Skin epidermis (tissue), 12 donors: ENCODE measurements around the gene RBM47.

ENCODE experiments used
- H3K27ac ChIP-seq, 21 experiments: fragments of 200-600 bp; sonication (generic) in 11 of 21; one replicate each; pipeline ENCODE4 v1.5.0; 2020; ENCODE audit warnings: mild to moderate bottlenecking in 3 of 21, inconsistent platforms in 2 of 21, moderate library complexity in 2 of 21
- H3K4me3 ChIP-seq, 7 experiments: fragments of 200-600 bp; sonication (generic) in 2 of 7; one replicate each; pipeline ENCODE4 v1.5.0; 2020; ENCODE audit warnings: inconsistent platforms in 2 of 7, mild to moderate bottlenecking in 2 of 7, moderate library complexity in 1 of 7

RBM47 gene

DNA sequence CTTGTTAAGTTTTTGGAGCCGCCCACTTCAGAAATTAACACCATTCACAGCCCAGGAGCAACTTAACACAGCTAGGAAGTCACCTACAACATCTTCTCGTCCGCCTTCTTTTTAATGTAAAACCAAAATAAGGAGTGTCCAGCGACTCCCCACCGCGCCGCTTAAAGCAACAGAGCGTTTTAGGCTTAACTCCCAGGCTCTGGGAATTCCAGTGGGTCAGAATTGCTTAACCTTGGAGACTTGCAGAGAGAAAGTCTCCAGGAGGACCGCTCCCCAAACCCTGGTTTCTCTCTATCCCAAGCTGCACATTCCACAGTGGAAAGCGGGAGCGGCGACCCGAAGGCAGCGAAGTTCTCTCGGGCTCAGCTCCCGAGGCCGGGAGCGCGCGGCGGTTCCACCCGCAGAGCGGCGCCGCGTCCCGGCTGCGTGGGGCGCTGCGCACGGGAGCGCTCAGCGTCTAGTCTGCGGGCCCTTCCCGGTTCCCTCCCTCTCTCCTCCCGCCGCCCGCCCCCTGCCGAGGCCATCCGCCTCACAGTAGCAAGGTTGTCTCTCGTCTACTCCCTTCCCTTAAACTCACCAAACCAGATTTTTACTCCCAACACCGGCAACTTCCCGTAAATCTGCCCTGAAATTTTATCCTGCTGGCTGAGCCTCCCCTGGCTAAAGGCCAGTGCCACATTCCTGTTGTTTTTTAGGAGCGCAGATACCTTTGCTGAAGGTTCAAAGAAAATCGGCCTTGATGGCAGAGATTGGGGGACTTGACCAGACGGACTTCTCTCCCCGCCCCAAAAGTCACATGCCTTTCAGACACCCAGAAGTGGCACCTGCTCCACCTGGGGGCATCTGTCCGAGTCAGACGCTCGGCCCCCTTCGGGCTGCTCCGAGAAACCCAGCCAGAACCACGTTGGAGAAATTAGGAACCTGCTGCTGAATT lies at the start of gene RBM47:
RBM47 (minus strand) TSS at position 464 of the 934 bp plus-strand sequence. CDS start 190,971 bp downstream, outside the sequence.
- Histone ChIP-seq H3K4me3 (peak within 1 kb of the TSS; percentile 32 to 55 (median 49)), H3K27ac (peak within 1 kb of the TSS; percentile 83 to 98 (median 91))

DNA sequence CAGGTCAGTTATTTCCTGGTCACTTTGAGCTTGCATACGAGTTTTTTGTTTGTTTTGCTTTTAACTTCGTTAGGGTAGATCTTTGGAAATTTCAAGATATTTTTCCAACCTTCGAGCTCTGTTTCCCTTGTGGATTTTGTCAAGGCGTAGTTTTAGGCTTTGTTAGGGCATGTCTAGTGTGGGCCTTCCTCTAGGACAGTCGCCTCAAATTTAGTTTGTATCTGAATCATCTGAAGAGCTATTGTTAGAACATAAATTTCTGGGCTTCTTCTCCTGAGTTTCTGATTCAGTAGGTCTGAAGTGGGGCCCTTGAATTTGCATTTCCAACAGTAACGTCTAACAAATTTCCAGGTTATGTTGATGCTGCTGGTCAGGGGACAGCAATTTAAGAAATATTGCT lies 48.8 kb upstream of the RBM47 start:
- H3K4me3 ChIP-seq, result no peak overlapping the region
- no peak overlapping the region for H3K27ac ChIP-seq

DNA sequence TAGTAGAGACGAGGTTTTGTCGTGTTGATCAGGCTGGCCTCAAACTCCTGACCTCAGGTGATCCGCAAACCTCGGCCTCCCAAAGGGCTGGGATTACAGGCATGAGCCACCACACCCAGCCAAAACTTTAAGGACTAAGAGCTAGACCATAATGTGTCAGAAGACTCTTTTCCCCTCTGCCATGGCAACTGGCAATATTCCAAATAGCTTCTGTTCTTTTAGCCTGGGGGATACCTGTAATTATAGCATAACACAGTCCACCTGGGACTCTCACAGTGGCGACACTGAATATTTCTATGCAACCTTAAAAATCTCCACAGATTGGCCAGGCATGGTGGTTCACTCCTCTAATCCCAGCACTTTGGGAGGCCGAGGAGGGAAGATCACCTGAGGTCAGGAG lies 45.5 kb upstream of the RBM47 start:
- no peak overlapping the region for H3K27ac ChIP-seq
- H3K4me3 ChIP-seq, result no peak overlapping the region

DNA sequence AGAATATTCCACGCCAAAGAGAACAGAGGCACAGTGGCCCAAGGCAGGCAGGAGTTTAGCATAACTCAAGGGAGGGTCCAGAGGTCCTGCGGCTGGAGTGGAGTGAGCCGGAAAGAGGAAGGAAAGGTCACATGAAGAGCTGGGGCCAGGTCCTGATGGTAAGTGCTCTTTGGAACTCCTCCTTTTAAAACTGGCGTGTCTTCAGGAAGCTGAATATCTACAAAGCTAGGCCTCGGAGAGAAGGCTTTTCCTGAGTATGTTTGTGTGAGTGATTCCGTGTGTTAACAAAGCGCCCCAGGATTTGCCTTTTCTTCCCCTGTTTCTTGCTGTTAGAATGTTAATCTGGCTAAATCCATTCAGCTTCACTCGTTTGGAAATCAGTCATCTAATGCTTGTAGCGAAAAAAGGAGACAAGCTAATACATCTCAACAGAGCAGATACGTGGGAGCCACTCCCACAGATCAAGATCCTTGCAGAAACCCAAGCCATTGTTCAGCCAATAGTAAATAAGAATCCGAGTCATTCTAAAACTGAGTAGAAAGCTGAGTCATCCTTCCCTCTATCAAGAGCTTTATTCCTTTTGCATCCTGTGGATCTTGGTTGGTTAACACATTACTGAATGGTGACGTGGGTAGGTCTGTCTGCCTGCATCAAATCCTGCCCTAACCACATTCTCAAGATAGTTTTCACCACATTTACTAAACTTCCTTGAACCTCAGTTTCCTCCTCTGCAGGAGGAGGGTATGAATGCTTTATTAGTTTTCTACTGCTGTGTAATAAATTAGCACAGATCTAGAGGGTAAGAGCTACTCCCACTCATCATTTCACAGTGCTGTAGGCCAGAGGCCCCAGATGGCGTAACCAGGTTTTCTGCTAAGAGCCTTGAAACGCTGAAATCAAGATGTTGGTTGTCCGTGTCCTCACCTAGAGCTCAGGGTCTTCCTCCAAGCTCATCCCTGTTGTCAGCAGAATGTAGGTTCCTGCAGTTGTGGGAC lies 43.2 kb upstream of the RBM47 start:
- H3K4me3 ChIP-seq, result no peak overlapping the region
- peak overlapping the region in 18 of 21 experiments; percentile 16 to 77 (median 58) for H3K27ac ChIP-seq

DNA sequence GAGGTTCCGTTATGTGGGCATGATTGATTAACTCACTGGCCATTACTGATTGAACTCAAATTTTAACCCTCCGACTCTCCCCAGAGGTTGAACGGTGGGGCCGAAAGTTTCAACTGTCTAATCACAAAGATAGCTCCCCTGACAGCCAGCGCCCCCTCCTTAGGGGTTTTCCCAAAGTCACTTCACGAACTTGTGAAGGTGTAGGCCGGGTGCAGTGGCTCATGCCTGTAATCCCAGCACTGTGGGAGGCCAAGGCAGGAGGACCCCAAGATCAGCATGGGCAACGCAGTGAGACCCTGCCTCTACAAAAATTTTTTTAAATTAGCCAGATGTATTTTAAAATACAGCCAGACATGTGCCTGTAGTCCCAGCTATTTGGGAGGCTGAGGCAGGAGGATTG lies 39.8 kb upstream of the RBM47 start:
- no peak overlapping the region for H3K4me3 ChIP-seq
- H3K27ac ChIP-seq, result no peak overlapping the region

DNA sequence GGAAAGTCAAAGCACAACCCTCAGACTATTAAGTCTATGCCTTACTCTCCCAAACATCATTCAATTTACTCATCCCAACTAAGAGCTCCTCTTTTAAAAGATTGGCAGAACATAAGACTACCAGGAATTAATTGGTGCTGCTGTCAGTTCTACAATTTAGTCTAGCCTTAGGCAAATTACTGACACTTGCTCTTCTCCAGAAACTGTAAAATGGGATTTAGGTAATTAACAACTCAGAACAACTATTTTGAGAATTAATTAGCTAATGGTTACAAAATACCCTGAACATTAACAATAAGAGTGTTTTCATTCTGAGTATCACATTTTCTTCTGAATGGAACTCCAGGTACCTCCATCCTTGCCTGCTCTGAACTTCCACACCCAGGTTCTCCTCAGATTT lies 36.2 kb upstream of the RBM47 start:
- no peak overlapping the region for H3K4me3 ChIP-seq

DNA sequence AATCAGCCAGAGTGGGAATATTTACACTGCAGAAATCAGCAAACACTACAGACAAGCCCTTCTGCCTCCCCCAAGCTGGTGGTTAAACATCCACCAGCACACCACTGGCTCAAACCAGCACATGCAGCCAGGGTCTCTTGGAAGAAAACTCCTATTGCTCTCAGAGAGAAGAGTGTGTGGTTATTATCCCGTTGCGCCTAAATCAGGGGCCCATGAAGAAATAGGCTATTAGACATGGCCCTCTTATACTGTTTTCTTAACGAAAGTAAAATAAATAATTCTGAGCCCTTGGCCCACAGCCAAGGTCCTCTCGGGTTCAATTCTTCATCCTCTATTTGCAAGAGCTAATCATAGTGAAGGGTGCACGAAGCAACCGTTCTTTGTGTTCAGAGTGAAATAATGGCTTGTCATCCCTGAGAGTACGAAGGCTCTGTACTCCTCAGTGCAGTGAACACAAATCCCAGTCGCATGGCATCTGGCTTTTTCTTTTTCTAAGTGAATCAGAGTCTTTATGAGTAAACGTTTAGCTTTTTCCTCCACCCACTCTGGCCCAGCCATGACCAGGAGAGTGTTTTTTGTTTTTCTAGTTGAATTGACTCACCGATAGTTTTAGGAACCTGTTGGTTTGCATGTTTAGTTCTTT lies 33.4 kb upstream of the RBM47 start:
- H3K27ac ChIP-seq, result no peak overlapping the region

More for the DNA sequence above, 36.2 kb upstream of the RBM47 start:
- H3K27ac ChIP-seq, result no peak overlapping the region

DNA sequence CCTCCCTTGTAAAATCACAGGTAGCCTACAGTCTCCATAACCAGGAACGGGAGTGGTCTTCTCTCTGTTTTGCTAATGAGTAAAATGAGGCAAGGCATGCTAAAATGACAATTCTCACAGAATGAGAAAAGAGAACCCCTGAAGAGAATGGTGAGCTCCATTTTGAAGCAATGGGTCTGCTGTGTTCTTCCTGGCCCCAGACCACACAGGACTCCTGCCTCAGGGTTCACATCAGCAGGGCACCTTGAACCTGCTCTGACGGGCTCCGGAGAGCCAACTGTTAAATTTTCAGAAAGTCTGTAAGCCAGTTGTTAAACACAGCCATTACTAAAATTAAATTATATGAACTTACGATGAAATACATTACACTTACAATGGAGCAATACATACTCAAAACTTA lies 32.1 kb upstream of the RBM47 start:
- no peak overlapping the region for H3K4me3 ChIP-seq
- H3K27ac ChIP-seq, result no peak overlapping the region

More for the DNA sequence above, 33.4 kb upstream of the RBM47 start:
- no peak overlapping the region for H3K4me3 ChIP-seq

DNA sequence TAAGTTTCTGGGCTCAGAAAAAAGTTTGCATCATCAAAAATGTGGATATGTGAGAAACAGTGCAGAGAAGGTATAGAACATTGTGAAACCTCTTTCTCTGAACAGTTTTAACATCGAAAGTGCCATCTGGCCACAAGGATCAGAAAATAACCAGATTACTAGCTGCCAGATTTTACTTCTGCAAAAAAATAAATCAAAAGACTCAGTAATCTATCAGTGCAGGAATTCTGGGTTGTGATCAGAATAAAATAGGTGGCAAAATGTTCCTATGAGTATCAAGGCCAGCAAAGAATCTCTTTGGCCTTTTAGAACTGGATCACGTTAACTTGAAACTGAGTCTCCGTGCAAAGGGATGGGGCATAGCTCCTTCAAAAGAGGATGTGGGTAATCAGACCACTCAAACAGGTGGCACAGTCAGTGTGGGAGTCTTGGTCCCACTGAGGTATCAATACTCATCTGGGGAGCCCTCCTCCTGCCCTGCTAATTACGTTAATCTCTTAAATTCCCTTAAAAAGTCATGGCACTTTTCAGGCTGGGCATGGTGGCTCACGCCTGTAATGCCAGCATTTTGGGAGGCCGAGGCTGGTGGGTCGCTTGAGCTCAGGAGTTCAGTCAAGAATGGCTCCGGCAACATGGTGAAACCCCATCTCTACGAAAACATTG lies 26.7 kb upstream of the RBM47 start:
- Histone ChIP-seq H3K27ac (no peak overlapping the region), H3K4me3 (no peak overlapping the region)

DNA sequence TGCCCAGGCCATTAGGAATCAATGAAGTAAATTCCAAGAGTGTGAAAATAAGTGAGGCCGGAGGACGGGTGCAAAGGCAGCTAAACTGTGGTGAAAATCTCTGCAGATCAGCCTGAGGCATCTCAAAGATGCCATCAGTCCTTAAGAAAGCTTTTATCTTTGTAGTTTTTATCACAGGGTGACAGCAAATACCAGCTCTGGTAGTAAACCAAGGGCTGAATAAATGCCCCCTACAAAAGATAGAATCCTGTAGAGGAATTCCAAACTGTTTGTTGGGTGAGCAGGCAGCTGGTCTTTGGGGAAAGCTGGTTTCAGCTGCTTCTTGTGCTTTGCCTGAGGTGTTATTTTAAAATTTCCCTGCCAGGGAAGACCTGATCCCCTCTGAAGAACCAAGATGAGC lies 21.6 kb upstream of the RBM47 start:
- H3K27ac ChIP-seq, result no peak overlapping the region
- H3K4me3 ChIP-seq, result no peak overlapping the region

DNA sequence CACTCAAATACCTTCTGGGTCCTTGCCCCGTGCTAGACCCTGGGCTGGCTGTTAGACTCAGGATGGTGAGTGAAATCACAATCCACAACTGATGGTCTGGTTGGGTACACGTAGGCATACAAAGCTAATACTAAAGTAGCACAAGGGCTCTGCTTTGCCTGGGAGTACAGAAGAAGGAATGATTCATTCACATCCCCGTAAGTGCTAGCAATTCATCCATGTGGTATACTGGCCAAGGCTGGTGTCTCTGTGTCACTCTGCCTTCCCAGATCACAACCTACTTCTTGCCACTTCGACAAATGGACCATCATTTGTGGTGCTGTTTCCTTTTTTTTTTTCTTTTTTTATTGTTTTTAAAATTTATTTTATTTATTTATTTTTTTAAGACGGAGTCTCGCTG lies 19.7 kb upstream of the RBM47 start:
- H3K4me3 ChIP-seq, result no peak overlapping the region
- no peak overlapping the region for H3K27ac ChIP-seq

DNA sequence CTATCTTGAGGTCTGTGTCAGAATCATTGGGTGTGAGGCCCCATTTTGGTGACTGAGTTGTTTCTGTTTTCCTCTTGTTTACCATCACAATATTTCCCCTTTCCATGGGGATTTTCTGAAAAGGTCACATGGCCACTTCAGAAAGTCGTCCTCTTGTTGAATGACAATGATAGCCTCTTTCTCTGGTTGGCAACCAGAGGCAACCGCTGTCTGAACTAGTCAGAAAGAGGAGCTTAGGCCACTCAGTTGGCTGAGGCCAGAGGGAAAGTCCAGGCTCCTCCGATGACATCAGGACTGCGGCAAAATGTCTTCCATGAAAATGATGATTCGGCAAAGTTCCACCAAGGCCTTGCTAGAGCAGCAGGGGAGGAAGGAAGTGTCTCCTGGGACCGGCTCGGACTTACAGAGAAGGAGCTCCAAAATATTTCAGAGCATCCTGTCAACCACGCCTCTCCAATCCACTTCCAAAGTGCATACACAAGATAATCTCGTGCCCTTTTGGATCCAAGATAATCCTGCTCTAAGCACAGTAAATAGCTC lies 19.1 kb upstream of the RBM47 start:
- Histone ChIP-seq H3K4me3 (no peak overlapping the region), H3K27ac (no peak overlapping the region)

DNA sequence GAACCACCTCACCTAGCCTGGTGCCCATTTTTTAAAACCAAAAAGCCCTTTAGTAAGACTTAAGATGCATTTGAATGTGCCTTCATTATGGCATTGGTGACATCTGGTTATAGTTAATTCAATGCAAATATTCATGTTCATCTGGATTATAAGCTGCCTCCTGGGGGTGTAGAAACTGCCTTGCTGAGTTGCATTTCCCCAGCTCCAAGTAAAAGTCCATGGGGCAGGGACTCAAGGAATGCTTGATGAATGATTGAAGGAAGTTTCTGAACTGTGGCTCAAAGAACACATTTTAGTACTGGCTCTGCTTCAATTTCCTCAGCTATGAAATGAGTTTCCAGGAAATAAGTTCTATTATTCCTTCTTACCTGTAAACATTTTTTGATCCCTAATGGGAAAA lies 18.5 kb upstream of the RBM47 start:
- no peak overlapping the region for H3K4me3 ChIP-seq
- H3K27ac ChIP-seq, result peak overlapping the region in 1 of 21 experiments; percentile 14

DNA sequence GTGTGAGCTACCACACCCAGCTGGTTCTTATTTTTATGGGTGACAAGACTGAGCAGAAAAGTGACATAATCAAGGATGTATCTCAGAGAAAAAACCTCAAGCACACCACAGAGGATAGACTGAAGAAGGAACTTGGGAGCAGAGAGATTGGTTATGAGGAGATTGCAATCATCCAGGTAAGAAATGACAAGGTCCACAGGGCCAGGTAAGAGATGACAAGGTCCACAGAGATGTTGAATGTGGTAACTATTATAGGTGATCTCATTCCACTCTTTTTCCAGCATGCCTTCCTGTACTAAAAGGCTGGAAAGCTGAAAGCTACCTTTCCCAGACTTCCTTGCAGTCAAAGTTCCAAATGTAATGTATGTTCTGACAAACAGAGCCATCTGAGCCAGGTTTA lies 15.9 kb upstream of the RBM47 start:
- no peak overlapping the region for H3K27ac ChIP-seq
- H3K4me3 ChIP-seq, result no peak overlapping the region

DNA sequence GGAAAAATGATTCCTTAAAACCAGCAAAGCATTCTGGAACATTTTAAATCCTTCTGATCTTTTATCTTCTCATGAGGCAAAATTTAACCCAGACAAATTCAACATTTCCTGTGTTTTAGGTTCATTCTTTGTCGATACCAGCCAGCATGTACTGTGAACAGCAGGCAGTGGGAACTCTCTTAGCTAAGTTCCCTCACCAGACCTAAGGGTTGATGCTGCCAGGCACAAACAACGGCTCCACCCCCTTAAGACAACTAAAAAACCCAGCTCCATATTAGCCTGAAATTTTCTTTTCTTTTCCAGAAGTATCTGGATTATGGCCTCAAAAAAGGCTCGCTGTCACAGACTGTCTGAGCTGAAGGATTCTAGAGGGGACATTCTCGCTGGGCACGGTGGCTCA lies 2.4 kb upstream of the RBM47 start:
- H3K27ac ChIP-seq, result peak overlapping the region in 3 of 21 experiments; percentile 37 to 95 (median 94)
- no peak overlapping the region for H3K4me3 ChIP-seq

DNA sequence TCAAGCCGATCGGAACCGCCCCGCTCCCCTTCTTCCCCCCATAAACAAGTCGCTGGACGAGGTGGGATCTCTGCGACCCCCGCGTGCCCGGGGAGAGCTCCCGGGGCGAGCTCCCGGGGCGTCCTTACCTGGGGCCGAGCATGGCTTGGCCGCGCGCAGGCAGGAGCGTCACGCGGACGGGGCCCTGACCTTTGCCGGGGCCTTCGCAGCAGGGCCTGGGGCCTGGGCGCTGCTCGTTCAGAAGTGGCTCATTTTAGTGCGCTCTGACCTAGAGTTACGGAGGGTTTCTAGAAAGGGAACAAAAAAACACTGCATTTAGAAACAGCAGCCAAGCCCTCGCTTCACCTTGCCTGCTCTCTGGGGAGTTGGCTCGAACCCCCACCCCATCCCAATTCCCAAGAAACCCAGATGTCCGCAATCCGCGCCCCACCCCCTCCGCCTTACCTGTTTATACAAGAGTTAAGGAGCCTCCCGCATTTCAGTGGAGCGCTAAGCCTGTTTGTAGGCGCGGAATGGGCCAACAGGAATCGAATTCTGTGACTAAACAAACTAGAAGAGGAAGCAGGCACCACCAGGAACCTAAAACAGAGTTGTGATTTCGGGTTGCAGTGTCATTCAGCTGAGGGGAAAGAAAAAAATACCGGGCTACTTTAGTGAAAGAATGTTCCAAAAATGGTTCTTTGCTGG lies 814 bp upstream of the RBM47 start:
- peak overlapping the region; percentile 83 to 98 (median 91) for H3K27ac ChIP-seq
- peak overlapping the region; percentile 32 to 55 (median 49) for H3K4me3 ChIP-seq

DNA sequence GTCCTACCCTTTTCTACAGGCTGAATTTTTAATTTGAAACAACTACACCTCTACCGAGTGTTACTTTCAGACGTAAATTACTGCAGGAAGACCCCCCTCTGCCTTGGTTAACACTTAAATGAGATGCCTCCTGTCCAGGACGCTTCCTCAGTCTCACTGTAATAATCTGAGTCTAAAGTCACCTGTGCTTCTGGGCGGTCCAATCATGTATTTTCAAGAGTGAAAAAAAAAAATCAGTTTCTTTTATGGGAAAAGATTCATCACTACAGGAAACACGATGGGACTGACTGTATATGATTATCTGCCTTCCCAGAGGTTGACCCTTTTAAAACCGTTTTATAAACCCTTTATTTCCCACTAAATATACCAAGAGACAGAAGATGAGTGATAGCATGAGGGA lies 776 bp downstream of the RBM47 start:
- Histone ChIP-seq H3K4me3 (peak overlapping the region; percentile 32 to 55 (median 49)), H3K27ac (peak overlapping the region in 20 of 21 experiments; percentile 44 to 98 (median 91))

DNA sequence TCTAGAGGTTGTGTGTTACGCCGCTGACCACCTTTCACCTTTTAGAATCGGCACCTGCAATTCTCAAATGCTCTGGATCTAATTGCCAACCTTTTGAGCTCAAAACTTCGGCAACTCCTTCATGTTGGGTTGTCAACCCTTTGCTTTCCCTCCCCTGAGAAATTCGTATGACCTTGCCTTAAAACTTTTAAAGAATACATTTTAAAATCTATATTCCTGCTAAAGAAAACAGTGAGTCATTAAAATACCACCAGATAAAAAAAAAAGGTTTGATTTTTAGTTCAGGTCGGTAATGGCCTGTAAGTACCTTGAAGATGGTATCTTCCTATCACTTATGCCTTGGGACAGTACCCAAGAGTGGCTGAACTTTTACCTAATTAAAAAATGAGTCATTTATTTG lies 1.3 kb downstream of the RBM47 start:
- Histone ChIP-seq H3K4me3 (peak overlapping the region in 6 of 7 experiments; percentile 11 to 55 (median 50)), H3K27ac (peak overlapping the region in 12 of 21 experiments; percentile 40 to 97 (median 94))
